Endodermal cell (in vitro differentiated cells): ENCODE results near the gene VAMP4. TPM values are rescaled to one million over a fixed set of nuclear protein-coding genes. Genes with fewer than 3 reads are reported as not detected.

Experiments used
- DNase-seq: peaks from one replicate; pipeline ENCODE4 v3.0.0-alpha.2; 2017
- H3K27ac ChIP-seq: 2 replicates; pipeline ENCODE4 v1.5.1; 2013; ENCODE audit warnings: mild to moderate bottlenecking, low read depth, low read length, moderate library complexity
- H3K27me3 ChIP-seq: 2 replicates; pipeline ENCODE4 v1.6.1; 2013; ENCODE audit warnings: mild to moderate bottlenecking, low read length, moderate library complexity; ENCODE audit not compliant: insufficient read depth, control insufficient read depth, poor library complexity, severe bottlenecking
- H3K36me3 ChIP-seq: 2 replicates; pipeline ENCODE4 v1.7.0; 2013; ENCODE audit warnings: mild to moderate bottlenecking, low read length, moderate library complexity; ENCODE audit not compliant: control insufficient read depth, insufficient read depth
- H3K4me1 ChIP-seq: one replicate; pipeline ENCODE4 v1.7.0; 2013; ENCODE audit warnings: low read length; ENCODE audit not compliant: control insufficient read depth, insufficient read depth
- H3K4me3 ChIP-seq: 2 replicates; pipeline ENCODE4 v1.5.1; 2013; ENCODE audit warnings: mild to moderate bottlenecking, low read length, moderate library complexity
- H3K9ac ChIP-seq: 2 replicates; pipeline ENCODE4 v1.6.1; 2013; ENCODE audit warnings: mild to moderate bottlenecking, low read length, moderate library complexity; ENCODE audit not compliant: poor library complexity, severe bottlenecking; ENCODE audit errors: extremely low read depth
- H3K9me3 ChIP-seq: 2 replicates; pipeline ENCODE4 v1.6.1; 2013; ENCODE audit warnings: mild to moderate bottlenecking, low read length, moderate library complexity; ENCODE audit not compliant: control insufficient read depth
- H3K27ac Mint-ChIP-seq: 2 replicates; pipeline ENCODE4 v1.8.0; 2020; ENCODE audit warnings: mixed read lengths
- H3K27me3 Mint-ChIP-seq: 2 replicates; pipeline ENCODE4 v1.8.0; 2021; ENCODE audit warnings: mild to moderate bottlenecking, mixed read lengths; ENCODE audit not compliant: insufficient read depth
- H3K36me3 Mint-ChIP-seq: 2 replicates; pipeline ENCODE4 v1.8.0; 2020; ENCODE audit warnings: low read depth, mixed read lengths
- H3K4me1 Mint-ChIP-seq: 2 replicates; pipeline ENCODE4 v1.8.0; 2020; ENCODE audit warnings: mixed read lengths
- H3K4me3 Mint-ChIP-seq: 2 replicates; pipeline ENCODE4 v1.8.0; 2020; ENCODE audit warnings: mild to moderate bottlenecking, moderate library complexity, mixed read lengths
- H3K9me3 Mint-ChIP-seq: 2 replicates; pipeline ENCODE4 v1.8.0; 2020; ENCODE audit warnings: mild to moderate bottlenecking, mixed read lengths
- CTCF ChIP-seq: fragments of 200-600 bp; sonication (generic); conservative IDR thresholded peaks from 2 replicates; pipeline ENCODE4 v1.5.0; 2021; ENCODE audit warnings: antibody characterized with exemption, mild to moderate bottlenecking
- whole genome bisulfite sequencing, 2 experiments: methylation state at CpG; one replicate each; pipeline versions ENCODE4 v1.1.5 to v1.1.7; 2013; ENCODE audit warnings: missing lambda C conversion rate in 2 of 2, mixed read lengths in 1 of 2; ENCODE audit not compliant: insufficient coverage in 1 of 2, insufficient read length in 1 of 2; 5-methylcytosine and 5-hydroxymethylcytosine counted together
- total RNA-seq, 2 donors: library from RNA; stranded (reverse); fragmentation: NEBNext Ultra II Directional in 1 of 2; extraction: Animal tissue kit (Norgen Biotek cat#: 25700) in 1 of 2; gene quantifications; 2 replicates in 1 of 2; 3 replicates in 1 of 2; pipeline ENCODE4 v1.2.1, GENCODE V29; 2021

Gene VAMP4
- total RNA-seq, 2 donors from 2014 or later, result 6.2 to 6.9 TPM

GRCh38 chr1:171738911-171739310 is 3.0 kb downstream of the VAMP4 start:
- Histone ChIP-seq H3K27ac (no peak overlapping the region), H3K4me1 (no peaks in the 10 kb centered on the region), H3K4me3 (no peak overlapping the region), H3K27me3 (no peaks in the 10 kb centered on the region), H3K36me3 (peaks cover 12% of the 10 kb centered on the region), H3K9ac (no peak overlapping the region), H3K9me3 (no peaks in the 10 kb centered on the region)
- no peak overlapping the region for H3K27ac Mint-ChIP-seq
- H3K36me3 Mint-ChIP-seq, result peaks cover 18% of the 10 kb centered on the region
- H3K9me3 Mint-ChIP-seq, result no peaks in the 10 kb centered on the region
- TF ChIP-seq CTCF, result no peak
- no peaks in the 10 kb centered on the region for H3K27me3 Mint-ChIP-seq
- peaks cover 18% of the 10 kb centered on the region for H3K4me1 Mint-ChIP-seq
- WGBS, 2 experiments, result 100% methylated on average over 1 of the region's 2 CpGs; no CpG with 5 or more reads in 1 of the 2 experiments
- no peak for DNase-seq
- H3K4me3 Mint-ChIP-seq, result no peak overlapping the region

GRCh38 chr1:171736196-171736595 is 5.7 kb downstream of the VAMP4 start:
- no peak overlapping the region for H3K4me3 ChIP-seq
- no peaks in the 10 kb centered on the region for H3K27me3 ChIP-seq
- peaks cover 8% of the 10 kb centered on the region for H3K4me1 Mint-ChIP-seq
- no peak overlapping the region for H3K27ac ChIP-seq
- WGBS, 2 experiments, result 94% methylated on average over 2 of the region's 2 CpGs
- no peaks in the 10 kb centered on the region for H3K27me3 Mint-ChIP-seq
- DNase-seq, result no peak
- peaks cover 12% of the 10 kb centered on the region for H3K36me3 ChIP-seq
- no peak for TF ChIP-seq CTCF
- H3K9me3 Mint-ChIP-seq, result no peaks in the 10 kb centered on the region
- no peak overlapping the region for H3K27ac Mint-ChIP-seq
- no peak overlapping the region for H3K4me3 Mint-ChIP-seq
- no peaks in the 10 kb centered on the region for H3K9me3 ChIP-seq
- H3K36me3 Mint-ChIP-seq, result peaks cover 18% of the 10 kb centered on the region
- H3K4me1 ChIP-seq, result no peaks in the 10 kb centered on the region
- H3K9ac ChIP-seq, result no peak overlapping the region

GRCh38 chr1:171730052-171730451 is 11.8 kb downstream of the VAMP4 start:
- no peaks in the 10 kb centered on the region for H3K9me3 ChIP-seq
- no peak overlapping the region for H3K9ac ChIP-seq
- no peak overlapping the region for H3K4me3 ChIP-seq
- Mint-ChIP-seq H3K27ac (no peak overlapping the region), H3K4me1 (no peaks in the 10 kb centered on the region), H3K9me3 (peaks cover 7% of the 10 kb centered on the region), H3K36me3 (peaks cover 30% of the 10 kb centered on the region), H3K27me3 (no peaks in the 10 kb centered on the region), H3K4me3 (no peak overlapping the region)
- H3K27me3 ChIP-seq, result no peaks in the 10 kb centered on the region
- H3K36me3 ChIP-seq, result peaks cover 13% of the 10 kb centered on the region
- H3K27ac ChIP-seq, result no peak overlapping the region
- DNase-seq, result no peak
- no peaks in the 10 kb centered on the region for H3K4me1 ChIP-seq
- TF ChIP-seq CTCF, result no peak
